Liver (tissue), 9 donors: ENCODE data around the gene RNLS. TPM values are rescaled to one million over a fixed set of nuclear protein-coding genes. Genes with fewer than 3 reads are reported as not detected.

ENCODE experiments used
- DNase-seq: peaks from one replicate; pipeline ENCODE4 v3.0.0-alpha.2; 2017; ENCODE audit warnings: low spot score
- H3K27ac ChIP-seq, 2 donors: one replicate each; pipeline ENCODE4 v1.7.0; 2013; ENCODE audit warnings: inconsistent platforms in 2 of 2, low read length in 2 of 2, control low read depth in 1 of 2, low read depth in 1 of 2, mild to moderate bottlenecking in 1 of 2
- H3K27me3 ChIP-seq, 4 donors: one replicate each; pipeline versions ENCODE4 v1.6.1 to v1.7.0; 2013; ENCODE audit warnings: low read length in 3 of 4, inconsistent platforms in 1 of 4, mild to moderate bottlenecking in 1 of 4, moderate library complexity in 1 of 4; ENCODE audit not compliant: control insufficient read depth in 4 of 4, insufficient read depth in 4 of 4
- H3K36me3 ChIP-seq, 4 donors: one replicate each; pipeline versions ENCODE4 v1.6.1 to v1.7.0; 2013; ENCODE audit warnings: low read length in 3 of 4, mild to moderate bottlenecking in 3 of 4, low read depth in 1 of 4, moderate library complexity in 1 of 4; ENCODE audit not compliant: control insufficient read depth in 4 of 4, insufficient read depth in 3 of 4
- H3K4me1 ChIP-seq, 4 donors: one replicate each; pipeline versions ENCODE4 v1.6.1 to v1.7.0; 2013; ENCODE audit warnings: low read length in 3 of 4, mild to moderate bottlenecking in 3 of 4, moderate library complexity in 1 of 4; ENCODE audit not compliant: control insufficient read depth in 4 of 4, insufficient read depth in 4 of 4
- H3K4me3 ChIP-seq, 3 donors: one replicate each; pipeline versions ENCODE4 v1.6.1 to v1.7.0; 2013; ENCODE audit warnings: low read length in 3 of 3, control low read depth in 1 of 3, low read depth in 1 of 3, mild to moderate bottlenecking in 1 of 3
- H3K9ac ChIP-seq, 2 donors: one replicate each; pipeline ENCODE4 v1.7.0; 2013; ENCODE audit warnings: low read length in 2 of 2, mild to moderate bottlenecking in 2 of 2, moderate library complexity in 2 of 2, control low read depth in 1 of 2, low read depth in 1 of 2
- H3K9me3 ChIP-seq, 4 donors: one replicate each; pipeline versions ENCODE4 v1.6.1 to v1.7.0; 2013; ENCODE audit warnings: low read length in 3 of 4; ENCODE audit not compliant: control insufficient read depth in 4 of 4
- CTCF ChIP-seq: fragments of 150-350 bp; IDR thresholded peaks from 2 replicates; pipeline ENCODE4 v1.5.1; 2017; ENCODE audit warnings: improper control_type of control experiment, low read depth, low read length; ENCODE audit not compliant: missing input control
- EGR1 ChIP-seq, 2 donors: IDR thresholded peaks; 2 replicates each; pipeline ENCODE4 v1.6.1; 2016 to 2018; ENCODE audit warnings: antibody characterized with exemption in 2 of 2, low read depth in 2 of 2
- FOXA1 ChIP-seq: IDR thresholded peaks from 2 replicates; pipeline ENCODE4 v1.6.1; 2016; ENCODE audit warnings: antibody characterized with exemption
- FOXA2 ChIP-seq: IDR thresholded peaks from 2 replicates; pipeline ENCODE4 v1.6.1; 2016; ENCODE audit warnings: antibody characterized with exemption
- GABPA ChIP-seq, 2 donors: IDR thresholded peaks in 1 of 2; conservative IDR thresholded peaks in 1 of 2; 2 replicates each; pipeline ENCODE4 v1.6.1; 2016; ENCODE audit warnings: antibody characterized with exemption in 2 of 2, mild to moderate bottlenecking in 1 of 2, moderate library complexity in 1 of 2
- HNF4A ChIP-seq, 2 donors: conservative IDR thresholded peaks; 2 replicates each; pipeline ENCODE4 v1.6.1; 2016; ENCODE audit warnings: antibody characterized with exemption in 2 of 2, mild to moderate bottlenecking in 2 of 2
- HNF4G ChIP-seq: IDR thresholded peaks from 2 replicates; pipeline ENCODE4 v1.6.1; 2016; ENCODE audit warnings: antibody characterized with exemption
- JUND ChIP-seq, 2 donors: IDR thresholded peaks; 2 replicates each; pipeline ENCODE4 v1.6.1; 2016; ENCODE audit warnings: antibody characterized with exemption in 2 of 2
- NR2F2 ChIP-seq: IDR thresholded peaks from 2 replicates; pipeline ENCODE4 v1.6.1; 2016; ENCODE audit warnings: antibody characterized with exemption
- RAD21 ChIP-seq, 2 donors: IDR thresholded peaks; 2 replicates each; pipeline ENCODE4 v1.6.1; 2016; ENCODE audit warnings: antibody characterized with exemption in 2 of 2, mild to moderate bottlenecking in 2 of 2
- RXRA ChIP-seq, 2 donors: IDR thresholded peaks; 2 replicates each; pipeline ENCODE4 v1.6.1; 2017 to 2018; ENCODE audit warnings: antibody characterized with exemption in 2 of 2, mild to moderate bottlenecking in 1 of 2
- SP1 ChIP-seq: IDR thresholded peaks from 2 replicates; pipeline ENCODE4 v1.6.1; 2018; ENCODE audit warnings: antibody characterized with exemption, mild to moderate bottlenecking
- TAF1 ChIP-seq: conservative IDR thresholded peaks from 2 replicates; pipeline ENCODE4 v1.6.1; 2016; ENCODE audit warnings: antibody characterized with exemption, mild to moderate bottlenecking
- YY1 ChIP-seq: IDR thresholded peaks from 2 replicates; pipeline ENCODE4 v1.6.1; 2016; ENCODE audit warnings: antibody characterized with exemption, mild to moderate bottlenecking
- WGBS: extraction: QIAGEN DNeasy Blood & Tissue Kit; methylation state at CpG from one replicate; pipeline ENCODE4 v1.1.7; 2013; 5-methylcytosine and 5-hydroxymethylcytosine counted together
- polyA plus RNA-seq, 2 donors: library from polyadenylated mRNA; stranded (reverse) in 1 of 2; unstranded in 1 of 2; fragments of 200-250 nt in 1 of 2; fragments of >200 nt in 1 of 2; fragmentation: Nextera tagmentation in 1 of 2; extraction: Ambion mirVana in 1 of 2; gene quantifications; one replicate each; pipeline versions ENCODE4 v1.2.1 to v1.2.3, GENCODE V29; 2013 to 2015
- total RNA-seq, 2 donors: library from RNA; depleted of rRNA; stranded (reverse); fragments of >200 nt; gene quantifications; one replicate each; pipeline ENCODE4 v1.2.3, GENCODE V29; 2014
- TF ChIP-seq, protein P1 (sequence below): IDR thresholded peaks from 2 replicates; pipeline ENCODE4 v1.6.1; 2016; ENCODE audit warnings: antibody characterized with exemption
- TF ChIP-seq, protein P2 (sequence below): IDR thresholded peaks from 2 replicates; pipeline ENCODE4 v1.6.1; 2016; ENCODE audit warnings: antibody characterized with exemption
- TF ChIP-seq, protein P3 (sequence below): IDR thresholded peaks from 2 replicates; pipeline ENCODE4 v1.6.1; 2016; ENCODE audit warnings: antibody characterized with exemption
- donor health status: healthy.
- donor health status: healthy.
- donor health status: healthy.
- donor health status: healthy.
- donor health status: healthy.

The RNLS gene
- total and polyA plus RNA-seq, 4 donors: 4.1 to 12.4 (median 7.5) TPM

DNA sequence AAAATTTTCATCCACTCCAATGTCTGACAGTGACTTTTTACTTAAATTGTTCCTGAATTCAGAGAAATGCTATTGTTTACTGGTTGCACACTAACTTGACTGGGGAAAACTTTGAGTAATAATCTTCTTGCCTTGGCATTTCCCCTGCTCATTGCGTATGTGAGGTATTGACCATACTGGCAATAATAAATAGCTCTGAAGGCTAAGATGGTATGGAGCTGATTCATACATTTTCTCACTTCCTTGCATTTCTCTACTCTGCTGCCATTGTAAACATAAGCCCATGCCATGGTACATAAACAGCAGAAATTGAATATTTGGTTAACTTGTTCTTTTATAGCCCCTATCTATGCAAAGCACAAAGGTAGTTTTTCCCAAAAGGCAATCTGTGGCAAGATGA is 290.0 kb downstream of the RNLS start:
- Histone ChIP-seq H3K9ac (no peak overlapping the region), H3K4me3 (no peak overlapping the region), H3K27ac (no peak overlapping the region), H3K4me1 (no peaks in the 10 kb centered on the region), H3K9me3 (no peaks in the 10 kb centered on the region), H3K27me3 (no peaks in the 10 kb centered on the region), H3K36me3 (no peaks in the 10 kb centered on the region)
- no peak for TF ChIP-seq SP1
- no peak for TF ChIP-seq RXRA (IDR thresholded peaks at IDR 0.05)
- no peak for TF ChIP-seq JUND (IDR thresholded peaks at IDR 0.05)
- TF ChIP-seq TAF1: no peak
- TF ChIP-seq, protein P1, sequence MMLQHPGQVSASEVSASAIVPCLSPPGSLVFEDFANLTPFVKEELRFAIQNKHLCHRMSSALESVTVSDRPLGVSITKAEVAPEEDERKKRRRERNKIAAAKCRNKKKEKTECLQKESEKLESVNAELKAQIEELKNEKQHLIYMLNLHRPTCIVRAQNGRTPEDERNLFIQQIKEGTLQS: no peak
- no peak for TF ChIP-seq FOXA1
- WGBS: 97% methylated on average over 1 of the region's 1 CpG
- DNase-seq: no peak

DNA sequence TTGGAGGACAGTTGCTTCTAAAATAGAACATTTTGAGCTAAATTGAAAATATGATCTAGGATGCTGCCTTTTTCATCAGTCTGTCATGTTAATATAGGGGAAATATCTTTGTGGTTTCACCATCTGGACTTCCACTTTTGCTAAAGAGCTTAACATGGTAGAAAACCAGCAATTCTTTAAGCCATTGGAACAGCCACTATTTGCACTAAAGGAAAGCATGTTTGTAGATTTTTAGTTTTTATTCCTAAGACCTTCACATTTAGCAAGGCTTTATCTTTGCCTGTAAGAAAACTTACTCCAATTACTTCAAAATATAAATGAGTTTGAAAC is 291.0 kb downstream of the RNLS start:
- no peak overlapping the region for H3K9ac ChIP-seq
- no peaks in the 10 kb centered on the region for H3K27me3 ChIP-seq
- H3K4me3 ChIP-seq: no peak overlapping the region
- H3K36me3 ChIP-seq: no peaks in the 10 kb centered on the region
- no peaks in the 10 kb centered on the region for H3K9me3 ChIP-seq
- DNase-seq: no peak
- H3K4me1 ChIP-seq: no peaks in the 10 kb centered on the region
- H3K27ac ChIP-seq: no peak overlapping the region
- TF ChIP-seq JUND (IDR thresholded peaks at IDR 0.05) (no peak), FOXA2 (no peak), CTCF (no peak), HNF4G (no peak), RXRA (IDR thresholded peaks at IDR 0.05) (no peak), SP1 (no peak), EGR1 (IDR thresholded peaks at IDR 0.05; ENCODE audit: low read depth in 2 of 2) (no peak), GABPA (IDR thresholded peaks at IDR 0.05 in 1 of 2, conservative IDR thresholded peaks at IDR 0.05 in 1 of 2) (no peak), TAF1 (no peak), FOXA1 (no peak), HNF4A (conservative IDR thresholded peaks at IDR 0.05) (no peak), YY1 (no peak), RAD21 (IDR thresholded peaks at IDR 0.05) (no peak), NR2F2 (no peak)
- TF ChIP-seq, protein P2, sequence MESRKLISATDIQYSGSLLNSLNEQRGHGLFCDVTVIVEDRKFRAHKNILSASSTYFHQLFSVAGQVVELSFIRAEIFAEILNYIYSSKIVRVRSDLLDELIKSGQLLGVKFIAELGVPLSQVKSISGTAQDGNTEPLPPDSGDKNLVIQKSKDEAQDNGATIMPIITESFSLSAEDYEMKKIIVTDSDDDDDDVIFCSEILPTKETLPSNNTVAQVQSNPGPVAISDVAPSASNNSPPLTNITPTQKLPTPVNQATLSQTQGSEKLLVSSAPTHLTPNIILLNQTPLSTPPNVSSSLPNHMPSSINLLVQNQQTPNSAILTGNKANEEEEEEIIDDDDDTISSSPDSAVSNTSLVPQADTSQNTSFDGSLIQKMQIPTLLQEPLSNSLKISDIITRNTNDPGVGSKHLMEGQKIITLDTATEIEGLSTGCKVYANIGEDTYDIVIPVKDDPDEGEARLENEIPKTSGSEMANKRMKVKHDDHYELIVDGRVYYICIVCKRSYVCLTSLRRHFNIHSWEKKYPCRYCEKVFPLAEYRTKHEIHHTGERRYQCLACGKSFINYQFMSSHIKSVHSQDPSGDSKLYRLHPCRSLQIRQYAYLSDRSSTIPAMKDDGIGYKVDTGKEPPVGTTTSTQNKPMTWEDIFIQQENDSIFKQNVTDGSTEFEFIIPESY: no peak
- TF ChIP-seq, protein P3, sequence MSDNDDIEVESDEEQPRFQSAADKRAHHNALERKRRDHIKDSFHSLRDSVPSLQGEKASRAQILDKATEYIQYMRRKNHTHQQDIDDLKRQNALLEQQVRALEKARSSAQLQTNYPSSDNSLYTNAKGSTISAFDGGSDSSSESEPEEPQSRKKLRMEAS: no peak
- TF ChIP-seq, protein P1: no peak
